NCI-H774 (cell line): Measurements from ENCODE around the gene TNFRSF8.

Experiments
- DNase-seq: peaks from one replicate; lab custom pipeline; 2025; lab: John Stamatoyannopoulos, UW

Gene TNFRSF8

GRCh38 chr1:12176298-12177118, 113.4 kb downstream of the TNFRSF8 start:
- no peak for DNase-seq

- DNase-seq, result no peak
Measured at GRCh38 chr1:12177156-12177998, 114.3 kb downstream of the TNFRSF8 start.

- DNase-seq, result no peak
Measured at GRCh38 chr1:12177999-12178441, 114.9 kb downstream of the TNFRSF8 start.

- DNase-seq, result no peak
Measured at GRCh38 chr1:12178511-12178910, 115.4 kb downstream of the TNFRSF8 start.

GRCh38 chr1:12179111-12179519, 116.0 kb downstream of the TNFRSF8 start:
- DNase-seq, result no peak

- no peak for DNase-seq
Measured at GRCh38 chr1:12179676-12180075, 116.6 kb downstream of the TNFRSF8 start.

- DNase-seq, result no peak
Measured at GRCh38 chr1:12180315-12180714, 117.2 kb downstream of the TNFRSF8 start.

- DNase-seq, result no peak
Measured at GRCh38 chr1:12180903-12181302, 117.8 kb downstream of the TNFRSF8 start.

- DNase-seq, result no peak
Measured at GRCh38 chr1:12181568-12181967, 118.5 kb downstream of the TNFRSF8 start.

GRCh38 chr1:12182410-12182984, 119.4 kb downstream of the TNFRSF8 start:
- DNase-seq, result no peak

GRCh38 chr1:12183095-12183794, 120.1 kb downstream of the TNFRSF8 start:
- DNase-seq, result no peak

GRCh38 chr1:12184008-12184681, 121.0 kb downstream of the TNFRSF8 start:
- no peak for DNase-seq

- DNase-seq, result no peak
Measured at GRCh38 chr1:12185036-12185917, 122.2 kb downstream of the TNFRSF8 start.

GRCh38 chr1:12185918-12186678, 123.0 kb downstream of the TNFRSF8 start:
- DNase-seq, result no peak

- DNase-seq, result no peak
Measured at GRCh38 chr1:12186679-12186985, 123.5 kb downstream of the TNFRSF8 start.

- DNase-seq, result no peak
Measured at GRCh38 chr1:12188115-12188514, 125.0 kb downstream of the TNFRSF8 start.

- DNase-seq, result no peak
Measured at GRCh38 chr1:12188657-12189327, 125.7 kb downstream of the TNFRSF8 start.

- no peak for DNase-seq
Measured at GRCh38 chr1:12189328-12189682, 126.2 kb downstream of the TNFRSF8 start.
